Upper lobe of right lung (tissue), 1 donor: ENCODE results near the gene PPP3R1. TPM values are rescaled to one million over a fixed set of nuclear protein-coding genes. Genes with fewer than 3 reads are reported as not detected.

Experiments
- ATAC-seq: fragments of 200-7000 bp; cut with Tn5 transposase; one replicate; pipeline ENCODE4 v1.9.1; 2020; ENCODE audit warnings: mild to moderate bottlenecking, moderate library complexity
- DNase-seq: peaks from one replicate; pipeline ENCODE4 v3.0.0-alpha.2; 2020
- H3K27ac ChIP-seq: fragments of 200-600 bp; one replicate; pipeline ENCODE4 v1.8.0; 2022
- H3K27me3 ChIP-seq: fragments of 200-600 bp; one replicate; pipeline ENCODE4 v1.8.0; 2022; ENCODE audit warnings: mild to moderate bottlenecking
- H3K36me3 ChIP-seq: fragments of 200-600 bp; one replicate; pipeline ENCODE4 v1.8.0; 2022
- H3K4me1 ChIP-seq: fragments of 200-600 bp; one replicate; pipeline ENCODE4 v1.8.0; 2022
- H3K4me3 ChIP-seq: fragments of 200-600 bp; one replicate; pipeline ENCODE4 v1.8.0; 2022; ENCODE audit warnings: mild to moderate bottlenecking
- H3K9me3 ChIP-seq: fragments of 200-600 bp; one replicate; pipeline ENCODE4 v1.8.0; 2022
- CTCF ChIP-seq: fragments of 200-600 bp; IDR thresholded peaks from one replicate; pipeline ENCODE4 v1.8.0; 2022; ENCODE audit warnings: antibody characterized with exemption
- intact Hi-C: fragments of 100-400 bp; cut with DNase I; formaldehyde crosslinking; loops from one replicate; pipeline ENCODE4 v1.11.0; 2022
- total RNA-seq: library from RNA; stranded (reverse); fragmentation: NEBNext Ultra II Directional; extraction: Animal tissue kit (Norgen Biotek cat#: 25700); gene quantifications from one replicate; pipeline ENCODE4 v1.2.1, GENCODE V29; 2021
- donor health status: DM: no; HTN: yes; CAD: no; lungs with severe emphysema.

PPP3R1 gene
- total RNA-seq, 1 donor from 2014 or later: 59.2 TPM

GRCh38 chr2:68237976-68238580 is 14.3 kb downstream of the PPP3R1 start:
- H3K4me1 ChIP-seq: peaks cover 53% of the 10 kb centered on the region
- TF ChIP-seq CTCF: no peak
- no peak for ATAC-seq

GRCh38 chr2:68237404-68237803 is 14.9 kb downstream of the PPP3R1 start:
- intact Hi-C loops: no loop called here
- Histone ChIP-seq H3K36me3 (no peaks in the 10 kb centered on the region), H3K27me3 (no peaks in the 10 kb centered on the region), H3K9me3 (no peaks in the 10 kb centered on the region), H3K4me1 (peaks cover 60% of the 10 kb centered on the region), H3K27ac (no peak overlapping the region), H3K4me3 (no peak overlapping the region)
- TF ChIP-seq CTCF: no peak
- ATAC-seq (no peak), DNase-seq (no peak)

More at GRCh38 chr2:68237976-68238580, 14.3 kb downstream of the PPP3R1 start:
- no peak for DNase-seq
- H3K36me3 ChIP-seq: no peaks in the 10 kb centered on the region
- H3K9me3 ChIP-seq: no peaks in the 10 kb centered on the region
- no peaks in the 10 kb centered on the region for H3K27me3 ChIP-seq
- intact Hi-C loops: no loop called here
- no peak overlapping the region for H3K27ac ChIP-seq
- H3K4me3 ChIP-seq: no peak overlapping the region

- intact Hi-C loops: no loop called here
- Histone ChIP-seq H3K27me3 (no peaks in the 10 kb centered on the region), H3K27ac (no peak overlapping the region), H3K9me3 (no peaks in the 10 kb centered on the region), H3K4me3 (no peak overlapping the region), H3K4me1 (peaks cover 61% of the 10 kb centered on the region), H3K36me3 (no peaks in the 10 kb centered on the region)
- no peak for ATAC-seq
- no peak for DNase-seq
- no peak for TF ChIP-seq CTCF
These were observed 15.5 kb downstream of the PPP3R1 start for GRCh38 chr2:68236876-68237275.

GRCh38 chr2:68236103-68236734 is 16.1 kb downstream of the PPP3R1 start:
- Histone ChIP-seq H3K27ac (no peak overlapping the region), H3K36me3 (no peaks in the 10 kb centered on the region), H3K27me3 (no peaks in the 10 kb centered on the region), H3K4me1 (peaks cover 61% of the 10 kb centered on the region), H3K9me3 (no peaks in the 10 kb centered on the region), H3K4me3 (no peak overlapping the region)
- intact Hi-C loops: no loop called here
- DNase-seq (no peak), ATAC-seq (no peak)
- TF ChIP-seq CTCF: no peak

GRCh38 chr2:68235090-68235489 is 17.2 kb downstream of the PPP3R1 start:
- DNase-seq (no peak), ATAC-seq (no peak)
- no peak for TF ChIP-seq CTCF
- Histone ChIP-seq H3K36me3 (no peaks in the 10 kb centered on the region), H3K4me3 (no peak overlapping the region), H3K27ac (no peak overlapping the region), H3K27me3 (no peaks in the 10 kb centered on the region), H3K9me3 (no peaks in the 10 kb centered on the region), H3K4me1 (peaks cover 62% of the 10 kb centered on the region)
- intact Hi-C loops: no loop called here
